ENCODE results near the gene C2orf68. TPM values are rescaled to one million over a fixed set of nuclear protein-coding genes. Genes with fewer than 3 reads are reported as not detected.

Gene C2orf68
- total and polyA plus RNA-seq, 2 of the 13 experiments (the other 11 are each of a cell fraction or from before 2014, with no cell fraction given): 47.1 to 77.4 TPM

- TF ChIP-seq ZNF891 (CRISPR knock-in tag; IDR thresholded peaks at IDR 0.05): peak; percentile 20; the same call in 1 of the 2 replicates
- no peak for TF ChIP-seq ZNF598 (CRISPR knock-in tag; IDR thresholded peaks at IDR 0.05; ENCODE audit: borderline replicate concordance)
- TF ChIP-seq EED (CRISPR knock-in tag; IDR thresholded peaks at IDR 0.05): no peak
- peak; percentile 90 for TF ChIP-seq TAF15 (IDR thresholded peaks at IDR 0.05; ENCODE audit: low read depth, low read length, poor library complexity, severe bottlenecking)
- peak; percentile 61 for TF ChIP-seq FOXK1 (CRISPR knock-in tag; IDR thresholded peaks at IDR 0.05; ENCODE audit: borderline replicate concordance, low read depth)
- TF ChIP-seq ZNF790 (CRISPR knock-in tag; IDR thresholded peaks at IDR 0.05; ENCODE audit: borderline replicate concordance): peak; percentile 97; the same call in 1 of the 2 replicates
- TF ChIP-seq ZNF362 (CRISPR knock-in tag; IDR thresholded peaks at IDR 0.05; ENCODE audit: borderline replicate concordance): peak; percentile 48; the same call in 1 of the 2 replicates
- TF ChIP-seq STAT6 (CRISPR knock-in tag; IDR thresholded peaks at IDR 0.05; ENCODE audit: borderline replicate concordance): no peak; the same call in 1 of the 2 replicates
- TF ChIP-seq SALL2 (CRISPR knock-in tag; IDR thresholded peaks at IDR 0.05): peak; percentile 88
- peak; percentile 59 for TF ChIP-seq ZMYM4 (CRISPR knock-in tag; IDR thresholded peaks at IDR 0.05)
- TF ChIP-seq PHF8 (CRISPR knock-in tag; IDR thresholded peaks at IDR 0.05): peak; percentile 77
- TF ChIP-seq GABPB1 (CRISPR knock-in tag; IDR thresholded peaks at IDR 0.05): peak; percentile 80; the same call in 1 of the 2 replicates
- 0 out of 2 replicates have a peak, but pooled peaks have one; percentile 61 for TF ChIP-seq ZBTB49 (CRISPR knock-in tag; IDR thresholded peaks at IDR 0.05; ENCODE audit: borderline replicate concordance)
- no peak for TF ChIP-seq ZHX2 (IDR thresholded peaks at IDR 0.05; ENCODE audit: low read depth)
- no peak; the same call in 1 of the 2 replicates for TF ChIP-seq ZHX2 (CRISPR knock-in tag; IDR thresholded peaks at IDR 0.05; ENCODE audit: borderline replicate concordance)
- TF ChIP-seq ZNF564 (CRISPR knock-in tag; IDR thresholded peaks at IDR 0.05): peak; percentile 93
Measured at GRCh38 chr2:85584354-85584856, 27.5 kb downstream of the C2orf68 start, which contains the start of gene VAMP5 (continued).
